Liver (tissue), 9 donors: ENCODE measurements around the gene ACOT8. TPM values are rescaled to one million over a fixed set of nuclear protein-coding genes. Genes with fewer than 3 reads are reported as not detected.
"Not testable (repeated sequence)": the region's sequence is repeated elsewhere in the genome, so short reads cannot be mapped to it uniquely, and the experiment has no call there.

Experiments
- DNase-seq: peaks from one replicate; pipeline ENCODE4 v3.0.0-alpha.2; 2017; ENCODE audit warnings: low spot score
- H3K27ac ChIP-seq, 2 donors: one replicate each; pipeline ENCODE4 v1.7.0; 2013; ENCODE audit warnings: inconsistent platforms in 2 of 2, low read length in 2 of 2, control low read depth in 1 of 2, low read depth in 1 of 2, mild to moderate bottlenecking in 1 of 2
- H3K27me3 ChIP-seq, 4 donors: one replicate each; pipeline versions ENCODE4 v1.6.1 to v1.7.0; 2013; ENCODE audit warnings: low read length in 3 of 4, inconsistent platforms in 1 of 4, mild to moderate bottlenecking in 1 of 4, moderate library complexity in 1 of 4; ENCODE audit not compliant: control insufficient read depth in 4 of 4, insufficient read depth in 4 of 4
- H3K36me3 ChIP-seq, 4 donors: one replicate each; pipeline versions ENCODE4 v1.6.1 to v1.7.0; 2013; ENCODE audit warnings: low read length in 3 of 4, mild to moderate bottlenecking in 3 of 4, low read depth in 1 of 4, moderate library complexity in 1 of 4; ENCODE audit not compliant: control insufficient read depth in 4 of 4, insufficient read depth in 3 of 4
- H3K4me1 ChIP-seq, 4 donors: one replicate each; pipeline versions ENCODE4 v1.6.1 to v1.7.0; 2013; ENCODE audit warnings: low read length in 3 of 4, mild to moderate bottlenecking in 3 of 4, moderate library complexity in 1 of 4; ENCODE audit not compliant: control insufficient read depth in 4 of 4, insufficient read depth in 4 of 4
- H3K4me3 ChIP-seq, 3 donors: one replicate each; pipeline versions ENCODE4 v1.6.1 to v1.7.0; 2013; ENCODE audit warnings: low read length in 3 of 3, control low read depth in 1 of 3, low read depth in 1 of 3, mild to moderate bottlenecking in 1 of 3
- H3K9ac ChIP-seq, 2 donors: one replicate each; pipeline ENCODE4 v1.7.0; 2013; ENCODE audit warnings: low read length in 2 of 2, mild to moderate bottlenecking in 2 of 2, moderate library complexity in 2 of 2, control low read depth in 1 of 2, low read depth in 1 of 2
- H3K9me3 ChIP-seq, 4 donors: one replicate each; pipeline versions ENCODE4 v1.6.1 to v1.7.0; 2013; ENCODE audit warnings: low read length in 3 of 4; ENCODE audit not compliant: control insufficient read depth in 4 of 4
- ATF3 ChIP-seq: IDR thresholded peaks from 2 replicates; pipeline ENCODE4 v1.6.1; 2016; ENCODE audit warnings: antibody characterized with exemption
- EGR1 ChIP-seq, 2 donors: IDR thresholded peaks; 2 replicates each; pipeline ENCODE4 v1.6.1; 2016 to 2018; ENCODE audit warnings: antibody characterized with exemption in 2 of 2, low read depth in 2 of 2
- FOXA2 ChIP-seq: IDR thresholded peaks from 2 replicates; pipeline ENCODE4 v1.6.1; 2016; ENCODE audit warnings: antibody characterized with exemption
- GABPA ChIP-seq, 2 donors: IDR thresholded peaks in 1 of 2; conservative IDR thresholded peaks in 1 of 2; 2 replicates each; pipeline ENCODE4 v1.6.1; 2016; ENCODE audit warnings: antibody characterized with exemption in 2 of 2, mild to moderate bottlenecking in 1 of 2, moderate library complexity in 1 of 2
- HNF4A ChIP-seq, 2 donors: conservative IDR thresholded peaks; 2 replicates each; pipeline ENCODE4 v1.6.1; 2016; ENCODE audit warnings: antibody characterized with exemption in 2 of 2, mild to moderate bottlenecking in 2 of 2
- HNF4G ChIP-seq: IDR thresholded peaks from 2 replicates; pipeline ENCODE4 v1.6.1; 2016; ENCODE audit warnings: antibody characterized with exemption
- JUND ChIP-seq, 2 donors: IDR thresholded peaks; 2 replicates each; pipeline ENCODE4 v1.6.1; 2016; ENCODE audit warnings: antibody characterized with exemption in 2 of 2
- MAX ChIP-seq: IDR thresholded peaks from 2 replicates; pipeline ENCODE4 v1.6.1; 2016; ENCODE audit warnings: antibody characterized with exemption
- NR2F2 ChIP-seq: IDR thresholded peaks from 2 replicates; pipeline ENCODE4 v1.6.1; 2016; ENCODE audit warnings: antibody characterized with exemption
- RAD21 ChIP-seq, 2 donors: IDR thresholded peaks; 2 replicates each; pipeline ENCODE4 v1.6.1; 2016; ENCODE audit warnings: antibody characterized with exemption in 2 of 2, mild to moderate bottlenecking in 2 of 2
- RXRA ChIP-seq, 2 donors: IDR thresholded peaks; 2 replicates each; pipeline ENCODE4 v1.6.1; 2017 to 2018; ENCODE audit warnings: antibody characterized with exemption in 2 of 2, mild to moderate bottlenecking in 1 of 2
- SP1 ChIP-seq: IDR thresholded peaks from 2 replicates; pipeline ENCODE4 v1.6.1; 2018; ENCODE audit warnings: antibody characterized with exemption, mild to moderate bottlenecking
- TAF1 ChIP-seq: conservative IDR thresholded peaks from 2 replicates; pipeline ENCODE4 v1.6.1; 2016; ENCODE audit warnings: antibody characterized with exemption, mild to moderate bottlenecking
- YY1 ChIP-seq: IDR thresholded peaks from 2 replicates; pipeline ENCODE4 v1.6.1; 2016; ENCODE audit warnings: antibody characterized with exemption, mild to moderate bottlenecking
- ZBTB33 ChIP-seq: IDR thresholded peaks from 2 replicates; pipeline ENCODE4 v1.6.1; 2016; ENCODE audit warnings: antibody characterized with exemption
- WGBS: extraction: QIAGEN DNeasy Blood & Tissue Kit; methylation state at CpG from one replicate; pipeline ENCODE4 v1.1.7; 2013; 5-methylcytosine and 5-hydroxymethylcytosine counted together
- polyA plus RNA-seq, 2 donors: library from polyadenylated mRNA; stranded (reverse) in 1 of 2; unstranded in 1 of 2; fragments of 200-250 nt in 1 of 2; fragments of >200 nt in 1 of 2; fragmentation: Nextera tagmentation in 1 of 2; extraction: Ambion mirVana in 1 of 2; gene quantifications; one replicate each; pipeline versions ENCODE4 v1.2.1 to v1.2.3, GENCODE V29; 2013 to 2015
- total RNA-seq, 2 donors: library from RNA; depleted of rRNA; stranded (reverse); fragments of >200 nt; gene quantifications; one replicate each; pipeline ENCODE4 v1.2.3, GENCODE V29; 2014
- donor health status: healthy.
- donor health status: healthy.
- donor health status: healthy.
- donor health status: healthy.
- donor health status: healthy.

The ACOT8 gene
- total and polyA plus RNA-seq, 4 donors = 24.4 to 27.1 (median 24.5) TPM

- H3K36me3 ChIP-seq = no peaks in the 10 kb centered on the region
- DNase-seq = no peak
- no peak overlapping the region for H3K27ac ChIP-seq
Measured at GRCh38 chr20:45905505-45906079, 48.4 kb upstream of the ACOT8 start.

GRCh38 chr20:45904583-45905504, 47.7 kb upstream of the ACOT8 start:
- H3K9ac ChIP-seq = no peak overlapping the region
- H3K27ac ChIP-seq = no peak overlapping the region
- no peaks in the 10 kb centered on the region for H3K36me3 ChIP-seq
- no peak overlapping the region for H3K4me3 ChIP-seq
- WGBS = 85% methylated on average over 16 of the region's 16 CpGs
- no peaks in the 10 kb centered on the region for H3K27me3 ChIP-seq
- H3K9me3 ChIP-seq = no peaks in the 10 kb centered on the region
- DNase-seq = no peak
- H3K4me1 ChIP-seq = no peaks in the 10 kb centered on the region
- TF ChIP-seq EGR1 (IDR thresholded peaks at IDR 0.05; ENCODE audit: low read depth in 2 of 2) (no peak), JUND (IDR thresholded peaks at IDR 0.05) (no peak), RXRA (IDR thresholded peaks at IDR 0.05) (no peak)

More at GRCh38 chr20:45905505-45906079, 48.4 kb upstream of the ACOT8 start:
- no peaks in the 10 kb centered on the region for H3K4me1 ChIP-seq
- no peaks in the 10 kb centered on the region for H3K9me3 ChIP-seq
- TF ChIP-seq RAD21 (IDR thresholded peaks at IDR 0.05) (no peak), ATF3 (no peak), JUND (IDR thresholded peaks at IDR 0.05) (no peak), NR2F2 (no peak), TAF1 (no peak), YY1 (no peak), SP1 (no peak), MAX (no peak), ZBTB33 (no peak), HNF4A (conservative IDR thresholded peaks at IDR 0.05) (no peak), RXRA (IDR thresholded peaks at IDR 0.05) (no peak), FOXA2 (no peak)
- no peak overlapping the region for H3K4me3 ChIP-seq
- no peaks in the 10 kb centered on the region for H3K27me3 ChIP-seq
- H3K9ac ChIP-seq = no peak overlapping the region
- WGBS = 92% methylated on average over 8 of the region's 8 CpGs

- Histone ChIP-seq H3K9me3 (no peaks in the 10 kb centered on the region), H3K27ac (no peak overlapping the region), H3K4me1 (no peaks in the 10 kb centered on the region), H3K4me3 (no peak overlapping the region), H3K36me3 (peaks cover 7 to 21% (median 10%) of the 10 kb centered on the region in 4 donors), H3K27me3 (no peaks in the 10 kb centered on the region), H3K9ac (no peak overlapping the region)
- TF ChIP-seq SP1 (no peak), FOXA2 (no peak), RXRA (IDR thresholded peaks at IDR 0.05) (no peak), GABPA (IDR thresholded peaks at IDR 0.05 in 1 of 2, conservative IDR thresholded peaks at IDR 0.05 in 1 of 2) (no peak), JUND (IDR thresholded peaks at IDR 0.05) (no peak), TAF1 (no peak), NR2F2 (no peak), HNF4G (no peak)
- 93% methylated on average over 14 of the region's 14 CpGs for WGBS
- no peak for DNase-seq
Measured at GRCh38 chr20:45902199-45902701, 45.1 kb upstream of the ACOT8 start.

- not testable (repeated sequence) for DNase-seq
Measured at GRCh38 chr20:45901332-45901731, 44.1 kb upstream of the ACOT8 start.

More at GRCh38 chr20:45901332-45901731, 44.1 kb upstream of the ACOT8 start:
- H3K36me3 ChIP-seq = peaks cover 10 to 28% (median 13%) of the 10 kb centered on the region in 4 donors
- H3K4me3 ChIP-seq, H3K9me3 ChIP-seq, H3K27ac ChIP-seq, H3K27me3 ChIP-seq, H3K9ac ChIP-seq, H3K4me1 ChIP-seq: not testable (repeated sequence)
- WGBS = 75% methylated on average over 6 of the region's 6 CpGs
